H4 (cell line): Measurements from ENCODE around the gene COL4A6. TPM values are rescaled to one million over a fixed set of nuclear protein-coding genes. Genes with fewer than 3 reads are reported as not detected.

Experiments used
- DNase-seq: peaks from one replicate; pipeline ENCODE4 v3.0.0-alpha.2; 2015; ENCODE audit warnings: low spot score
- total RNA-seq: library from RNA; depleted of rRNA; stranded (reverse); fragments of >200 nt; shearing (Covaris generic); gene quantifications from 2 replicates; pipeline ENCODE4 v1.2.3, GENCODE V29; 2014

The COL4A6 gene
- total RNA-seq, 1 experiment from 2014 or later, result 0.58 TPM

DNA sequence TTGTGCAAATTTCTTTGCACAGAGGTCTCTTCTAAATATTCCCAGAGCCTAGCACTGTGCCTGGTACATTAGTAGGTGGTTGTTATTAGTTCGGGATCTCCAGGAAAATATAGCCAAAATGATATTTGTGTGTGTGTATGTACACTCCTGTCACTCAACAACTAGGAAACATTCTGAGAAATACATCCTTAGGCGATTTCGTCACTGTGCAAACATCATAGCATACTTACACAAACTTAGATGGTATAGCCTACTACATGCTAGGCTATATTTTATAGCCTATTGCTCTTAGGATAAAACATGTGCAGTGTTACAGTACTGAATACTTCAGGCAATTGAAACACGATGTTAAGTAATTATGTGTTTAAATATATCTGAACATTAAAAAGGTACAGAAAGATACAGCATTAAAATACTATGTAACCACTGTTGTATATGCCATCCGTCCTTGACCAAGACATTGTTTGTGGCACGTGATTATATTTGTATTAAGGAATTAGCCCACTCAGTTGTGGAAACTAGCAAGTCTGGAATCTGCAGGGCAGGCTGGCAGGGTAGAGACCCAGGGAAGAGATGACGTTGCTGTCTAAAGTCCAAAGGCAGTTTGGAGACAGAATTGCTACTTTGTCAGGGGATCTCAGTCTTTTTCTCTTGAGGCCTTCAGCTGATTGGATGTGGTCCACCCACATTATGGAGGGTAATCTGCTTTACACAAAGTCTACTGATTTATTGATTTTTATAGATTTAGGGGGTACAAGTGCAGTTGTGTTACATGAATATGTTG is 106.9 kb downstream of the COL4A6 start:
- DNase-seq, result no peak

DNA sequence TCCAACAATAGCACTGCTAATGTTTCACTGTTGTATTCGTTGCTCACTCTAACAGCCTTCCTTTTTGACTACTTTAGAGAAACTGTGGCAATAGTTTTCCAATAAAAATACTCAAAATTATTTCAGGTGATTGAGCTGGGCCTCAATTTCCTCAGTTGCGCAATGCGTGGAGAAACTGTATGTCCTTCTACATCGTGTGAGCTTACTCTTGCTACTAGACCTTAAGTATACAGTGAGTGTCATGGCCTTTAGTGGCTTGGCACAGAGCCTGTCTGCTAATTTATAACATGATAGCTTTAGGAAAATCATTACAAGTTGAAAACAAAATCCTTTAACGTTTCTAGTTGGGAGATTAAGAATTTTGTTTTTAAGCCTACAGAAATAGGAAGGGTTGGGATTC is 114.5 kb downstream of the COL4A6 start:
- no peak for DNase-seq

GRCh38 chrX:108322234-108322633 is 116.0 kb downstream of the COL4A6 start:
- no peak for DNase-seq

GRCh38 chrX:108316456-108316855 is 121.8 kb downstream of the COL4A6 start:
- no peak for DNase-seq

DNA sequence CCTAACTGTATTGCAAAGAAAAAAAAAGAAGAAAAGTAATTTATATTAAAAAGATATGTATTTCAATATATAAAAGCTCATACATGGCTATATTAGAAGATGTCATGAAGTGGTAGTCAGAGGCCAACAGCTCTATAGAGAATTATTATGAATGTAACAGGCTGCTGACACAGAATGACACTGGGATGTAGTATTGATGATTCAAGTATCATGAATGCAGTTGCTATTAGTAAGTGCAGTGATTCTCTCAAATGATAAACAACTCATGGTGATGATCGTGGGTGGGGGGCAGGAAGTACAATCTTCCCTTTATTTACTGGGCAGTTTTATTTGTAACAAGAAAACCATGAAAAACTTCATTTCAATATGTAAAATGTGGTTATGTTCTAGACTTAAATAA is 124.6 kb downstream of the COL4A6 start:
- DNase-seq, result no peak

DNA sequence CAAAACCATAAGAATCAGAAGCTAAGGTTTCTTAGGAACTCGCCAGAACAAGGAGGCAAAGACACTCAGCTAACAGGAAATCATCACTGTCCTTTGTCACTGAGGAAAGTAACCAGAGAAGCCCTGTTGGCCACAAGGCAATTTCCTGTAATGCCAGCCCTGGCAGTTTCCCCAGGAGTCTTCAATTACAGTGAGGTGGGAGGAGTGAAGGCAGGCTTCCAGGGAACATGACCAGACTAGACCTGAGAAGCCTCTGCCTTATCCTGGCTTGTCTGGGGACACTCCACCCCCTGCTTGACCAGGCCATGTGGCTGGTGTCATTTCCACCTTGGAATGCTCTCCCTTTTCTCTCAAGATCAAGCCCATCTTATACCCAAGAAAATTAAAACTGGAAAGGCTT is 125.3 kb downstream of the COL4A6 start:
- DNase-seq, result peak; percentile 84

- DNase-seq, result no peak
These were observed 126.2 kb downstream of the COL4A6 start for GRCh38 chrX:108312011-108312410.

DNA sequence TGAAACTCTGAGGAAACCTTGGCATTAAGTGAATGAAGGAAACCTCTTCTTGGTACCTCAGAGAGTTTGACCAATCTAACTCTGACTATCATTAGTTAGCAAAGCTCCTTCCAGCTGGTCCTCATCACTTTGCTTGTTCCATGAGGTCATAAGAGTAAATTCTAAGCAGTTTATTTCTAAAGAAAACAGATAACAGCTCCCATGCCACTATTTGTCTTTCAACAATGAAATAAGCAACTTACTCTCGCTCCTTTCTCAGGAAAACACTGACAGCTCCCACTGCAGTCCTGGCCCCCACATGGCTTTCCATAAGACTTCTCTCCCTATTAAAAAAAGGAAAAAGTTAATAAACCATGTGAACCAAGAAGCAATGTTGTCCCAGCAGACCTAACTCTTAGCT is 127.7 kb downstream of the COL4A6 start:
- DNase-seq, result peak; percentile 13

DNA sequence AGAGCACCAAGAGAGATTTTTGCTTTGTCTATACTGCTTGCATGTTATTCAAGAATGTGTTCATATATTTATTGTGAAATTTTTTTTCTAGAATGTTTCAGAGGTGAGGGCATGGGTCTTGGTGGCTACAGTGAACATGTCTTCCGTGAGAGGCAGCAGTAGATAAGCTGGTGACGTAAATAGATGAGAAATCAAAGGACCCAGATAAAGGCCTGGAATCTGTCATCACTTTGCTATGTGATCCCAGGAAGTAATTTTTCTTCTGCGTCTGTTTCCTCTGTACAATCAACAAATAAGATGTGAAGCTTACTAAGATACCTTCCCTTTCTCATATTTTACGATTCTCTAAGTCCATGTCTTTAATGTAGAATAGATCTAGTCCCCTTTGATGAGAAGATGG is 129.1 kb downstream of the COL4A6 start:
- peak; percentile 51 for DNase-seq

DNA sequence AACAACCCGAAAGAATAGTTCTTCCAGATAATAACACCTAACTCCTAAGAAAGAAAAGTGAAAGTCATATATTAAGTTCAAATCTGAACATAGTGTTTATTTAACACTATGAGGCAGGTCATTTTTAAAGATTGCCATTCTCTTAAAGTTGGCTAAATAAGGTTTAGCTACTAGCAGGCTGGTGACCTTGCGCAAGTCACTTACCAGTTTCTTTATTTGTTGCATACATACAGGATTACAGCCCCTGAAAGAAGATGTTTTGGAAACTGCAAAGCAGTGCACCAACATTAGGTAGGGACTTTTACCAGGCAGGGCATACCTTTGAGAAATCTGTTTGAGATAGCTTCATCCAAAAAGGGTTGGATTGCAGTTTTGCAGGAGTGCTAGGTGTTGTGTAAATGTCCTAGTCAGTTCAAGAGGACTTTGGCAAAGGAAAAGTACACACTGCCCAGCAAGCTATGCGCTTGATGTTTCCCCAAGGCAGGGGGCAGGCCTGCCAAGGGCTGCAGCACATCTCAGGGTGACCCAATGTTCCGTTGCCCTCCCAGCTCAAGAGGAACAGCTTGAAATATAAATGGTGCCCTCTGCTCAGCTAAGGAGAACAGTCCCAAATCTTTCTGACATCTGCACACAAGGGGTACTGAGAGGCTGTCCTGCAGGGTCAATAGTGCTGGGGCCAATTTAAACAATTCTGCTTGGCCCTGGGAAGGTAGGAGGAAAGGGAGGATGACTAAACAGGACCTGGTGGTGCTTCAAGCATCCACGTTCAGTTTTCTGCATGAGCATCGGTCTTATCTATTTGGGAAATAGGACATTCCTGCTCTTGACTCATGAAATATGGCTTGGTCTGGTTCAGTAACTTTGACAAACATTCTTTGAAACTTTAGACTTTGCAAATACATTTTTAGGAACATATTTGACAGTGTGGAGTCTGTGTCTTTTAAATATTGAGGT is 130.8 kb downstream of the COL4A6 start:
- no peak for DNase-seq

DNA sequence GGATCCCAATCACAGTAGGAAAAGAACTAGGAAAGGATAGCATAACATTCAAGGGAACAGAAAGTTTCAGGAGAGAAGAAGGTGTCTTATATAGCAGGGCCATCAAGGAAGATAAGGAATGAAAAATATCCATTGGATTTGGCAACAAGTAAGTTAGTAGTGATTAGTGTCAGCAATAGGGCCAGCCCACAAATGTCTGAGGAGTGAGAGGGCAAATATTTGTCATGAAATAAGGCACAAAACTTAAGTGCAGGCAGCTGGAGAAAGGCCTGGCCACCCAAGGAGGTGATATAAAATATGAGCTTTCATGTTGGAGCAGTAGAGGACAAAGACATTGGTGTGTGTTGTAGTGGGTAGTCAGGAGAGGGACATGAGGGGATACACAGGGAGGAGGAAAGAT is 132.1 kb downstream of the COL4A6 start:
- DNase-seq, result no peak

DNA sequence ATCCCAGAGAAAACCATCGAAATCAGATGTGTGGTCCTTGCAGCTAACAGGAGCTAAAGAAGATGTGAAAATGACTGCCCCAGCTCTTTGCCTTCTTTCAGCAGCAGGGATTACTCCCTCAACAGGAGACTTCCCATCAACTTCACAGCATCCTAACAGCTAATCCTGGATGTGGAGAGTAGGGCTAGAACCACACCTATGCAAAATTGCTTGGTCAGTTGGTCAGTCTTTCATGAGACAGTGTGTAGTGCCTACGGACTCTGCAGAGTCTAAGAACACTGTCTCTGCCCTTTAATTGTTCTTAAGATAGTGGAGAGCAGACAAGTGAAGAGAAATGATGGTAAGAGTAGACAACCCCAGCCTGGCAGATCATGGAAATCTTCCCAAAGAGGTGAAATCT is 133.5 kb downstream of the COL4A6 start:
- DNase-seq, result no peak

- DNase-seq, result peak; percentile 9
These were observed 134.0 kb downstream of the COL4A6 start for GRCh38 chrX:108304210-108304609.

DNA sequence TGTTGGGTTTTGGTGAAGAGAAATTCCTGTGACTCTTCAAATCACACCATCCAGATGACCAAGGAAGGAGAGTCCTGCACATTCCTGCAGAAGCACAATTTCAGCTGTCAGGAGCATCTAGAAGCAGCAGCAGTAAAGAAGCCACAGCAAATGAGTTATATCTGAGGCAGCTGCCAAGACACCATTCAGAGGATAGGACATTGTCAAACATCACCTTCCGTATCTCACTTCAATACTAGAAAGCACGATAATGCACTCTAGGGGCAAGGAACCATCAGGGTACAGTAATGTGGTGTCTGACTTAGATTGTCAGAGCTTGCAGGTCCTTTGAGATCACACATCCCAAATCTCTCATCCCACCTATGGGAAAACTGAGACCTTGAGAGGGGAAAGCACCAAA is 134.5 kb downstream of the COL4A6 start:
- DNase-seq, result no peak

DNA sequence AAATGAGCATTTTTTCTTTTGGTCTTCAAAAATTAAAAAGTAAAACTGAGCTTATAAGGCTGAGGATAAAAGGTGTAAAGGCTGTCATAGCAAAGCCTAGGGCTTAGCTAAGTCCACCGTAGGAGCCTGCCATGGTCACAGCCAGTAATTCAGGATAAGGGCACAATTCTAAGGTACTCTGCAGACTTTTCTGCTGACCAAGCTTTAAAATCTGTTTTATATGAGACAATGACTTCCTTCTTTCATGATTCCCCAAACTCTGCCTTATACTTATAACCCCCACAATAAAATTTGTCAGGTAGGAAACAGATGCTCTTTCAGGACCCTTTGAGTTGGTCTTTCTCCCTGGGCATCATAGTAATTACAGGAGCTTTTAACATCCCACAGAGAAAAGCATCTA is 138.5 kb downstream of the COL4A6 start:
- no peak for DNase-seq

DNA sequence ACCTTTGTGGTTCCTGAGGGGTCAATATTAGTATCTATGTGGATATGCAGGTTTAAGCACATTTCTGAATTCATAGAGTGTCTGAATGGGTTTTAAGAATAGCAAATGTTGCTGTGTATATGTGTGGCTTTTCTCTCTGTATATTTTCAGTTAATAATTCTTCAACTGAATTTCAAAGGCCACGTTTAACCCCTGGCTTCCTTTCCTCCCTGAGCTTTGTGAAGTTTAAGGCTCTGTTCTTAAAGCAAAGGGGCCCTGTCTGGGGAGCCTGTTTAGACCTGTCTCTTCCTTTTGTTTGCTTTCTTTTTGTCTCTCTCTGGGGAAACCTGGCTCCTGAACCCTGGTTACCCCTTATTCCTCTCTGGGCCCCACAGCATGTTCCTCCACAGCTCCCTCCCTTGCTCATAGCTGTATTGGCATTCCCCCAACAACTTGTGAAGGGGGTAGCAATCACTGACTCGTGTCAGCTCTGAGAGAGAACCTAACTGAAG is 139.1 kb downstream of the COL4A6 start:
- peak; percentile 7 for DNase-seq

GRCh38 chrX:108298165-108298602 is 140.0 kb downstream of the COL4A6 start:
- no peak for DNase-seq

DNA sequence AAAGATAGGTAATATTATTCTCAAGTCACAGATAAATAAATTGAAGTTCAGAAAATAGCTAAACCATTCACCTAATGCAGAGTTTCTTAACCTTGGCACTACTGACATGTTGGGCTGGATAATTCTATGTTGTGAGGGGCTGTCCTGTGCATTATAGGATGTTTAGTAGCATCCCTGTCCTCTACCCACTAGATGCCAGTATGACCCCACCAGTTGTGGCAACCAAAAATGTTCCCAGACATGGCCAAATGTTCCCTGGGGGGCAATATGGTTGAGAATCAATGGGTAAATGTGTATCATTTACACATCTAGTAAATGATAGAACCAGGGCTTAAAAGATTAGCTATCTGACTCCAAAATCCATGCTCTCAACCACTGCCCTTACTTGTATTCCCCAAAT is 140.9 kb downstream of the COL4A6 start:
- no peak for DNase-seq

DNA sequence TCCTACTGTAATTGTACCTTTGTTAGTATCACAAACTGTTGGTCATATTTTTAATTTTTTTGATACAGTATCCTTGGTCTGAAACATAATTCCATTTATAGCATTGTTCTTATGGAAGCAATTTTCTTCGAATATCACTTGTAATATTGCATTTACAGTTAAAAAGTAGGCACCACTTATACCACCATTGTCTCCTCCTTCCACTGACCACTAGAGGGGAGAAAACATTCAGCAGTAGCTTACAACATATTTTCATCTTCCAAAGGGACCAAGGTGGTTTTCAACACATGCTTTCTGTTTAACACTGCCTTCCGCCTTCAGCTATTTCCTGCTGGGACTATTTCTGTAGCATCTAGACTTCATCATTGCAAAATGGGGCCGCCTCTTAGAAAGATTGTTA is 146.2 kb downstream of the COL4A6 start:
- no peak for DNase-seq

DNA sequence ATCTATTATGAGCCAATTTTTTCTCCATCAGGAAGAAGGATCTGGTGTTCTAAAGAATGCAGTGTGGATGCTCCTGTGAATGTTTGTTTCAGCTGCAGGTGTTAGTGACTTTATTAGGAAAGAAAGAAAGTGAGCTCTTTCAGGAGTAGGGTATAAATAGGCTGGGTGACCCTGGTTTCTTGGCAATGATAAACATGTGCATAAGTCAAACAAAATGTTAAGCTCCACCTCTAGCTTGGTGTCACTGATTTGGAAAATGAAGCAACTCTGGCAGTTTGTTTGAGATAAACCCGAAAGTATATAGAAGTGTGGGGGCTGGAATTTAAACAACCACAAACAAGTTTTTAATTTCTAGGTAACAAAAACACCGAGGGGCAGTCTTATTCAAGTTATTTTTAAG is 152.3 kb downstream of the COL4A6 start:
- DNase-seq, result no peak

DNA sequence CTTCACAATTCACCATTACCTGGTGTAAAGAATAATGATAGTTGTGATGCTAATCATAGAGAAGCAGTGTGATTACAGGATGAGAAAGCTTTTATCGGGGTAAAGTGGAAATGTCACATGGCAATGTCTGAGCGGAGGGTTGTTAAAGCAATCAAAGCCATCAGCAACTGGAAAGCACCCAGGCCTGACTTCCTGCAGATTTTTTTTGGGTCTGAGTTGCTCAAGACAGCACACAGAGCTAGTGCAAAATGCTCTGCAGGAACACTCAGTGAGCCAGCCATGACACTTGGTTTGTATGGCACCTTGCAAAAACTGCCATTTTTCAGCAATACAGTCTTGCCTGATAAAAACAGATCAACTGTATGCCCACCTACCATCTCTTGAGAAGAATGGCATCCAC is 152.9 kb downstream of the COL4A6 start:
- DNase-seq, result no peak

DNA sequence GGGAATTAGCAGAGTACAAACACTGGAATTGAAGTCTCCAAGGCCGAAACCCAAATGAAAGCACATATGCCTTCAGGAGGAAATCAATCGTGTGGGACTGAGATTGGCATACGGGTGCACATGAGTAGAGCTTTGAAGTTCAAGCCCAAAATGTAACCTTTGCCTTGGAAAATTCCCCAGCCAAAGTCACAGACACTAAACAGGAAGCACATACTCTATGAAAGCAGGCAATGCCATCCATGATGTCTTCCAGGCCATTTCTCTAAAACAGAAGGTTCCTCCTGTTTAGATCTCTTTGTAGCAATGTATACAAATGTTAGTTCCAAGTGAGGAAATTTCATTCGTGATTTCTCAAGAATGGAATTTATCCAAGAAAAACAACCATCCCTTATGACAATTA is 162.5 kb downstream of the COL4A6 start:
- DNase-seq, result no peak

DNA sequence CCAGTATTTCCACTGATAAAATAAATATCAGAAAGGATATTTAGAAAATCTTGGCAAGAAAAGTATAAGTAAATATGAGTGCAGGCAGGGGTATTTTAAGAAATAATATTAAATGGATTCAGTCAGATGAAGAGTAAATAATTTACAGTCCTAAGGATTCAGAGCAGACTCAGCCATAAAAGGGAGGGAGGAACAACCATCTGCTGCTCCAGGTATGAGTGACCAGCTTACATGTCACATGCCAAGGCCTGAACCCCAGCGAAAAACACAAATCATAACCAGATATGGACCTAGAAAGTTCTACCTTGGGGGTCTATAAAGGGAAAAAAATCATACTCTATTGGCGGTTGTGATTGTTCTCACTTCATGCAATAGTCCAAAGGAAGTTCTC is 166.8 kb downstream of the COL4A6 start:
- DNase-seq, result peak; percentile 61
